ENCODE results near the gene TMC3. TPM values are rescaled to one million over a fixed set of nuclear protein-coding genes. Genes with fewer than 3 reads are reported as not detected.

Gene TMC3
- total and polyA plus RNA-seq, 7 donors, result not detected

DNA sequence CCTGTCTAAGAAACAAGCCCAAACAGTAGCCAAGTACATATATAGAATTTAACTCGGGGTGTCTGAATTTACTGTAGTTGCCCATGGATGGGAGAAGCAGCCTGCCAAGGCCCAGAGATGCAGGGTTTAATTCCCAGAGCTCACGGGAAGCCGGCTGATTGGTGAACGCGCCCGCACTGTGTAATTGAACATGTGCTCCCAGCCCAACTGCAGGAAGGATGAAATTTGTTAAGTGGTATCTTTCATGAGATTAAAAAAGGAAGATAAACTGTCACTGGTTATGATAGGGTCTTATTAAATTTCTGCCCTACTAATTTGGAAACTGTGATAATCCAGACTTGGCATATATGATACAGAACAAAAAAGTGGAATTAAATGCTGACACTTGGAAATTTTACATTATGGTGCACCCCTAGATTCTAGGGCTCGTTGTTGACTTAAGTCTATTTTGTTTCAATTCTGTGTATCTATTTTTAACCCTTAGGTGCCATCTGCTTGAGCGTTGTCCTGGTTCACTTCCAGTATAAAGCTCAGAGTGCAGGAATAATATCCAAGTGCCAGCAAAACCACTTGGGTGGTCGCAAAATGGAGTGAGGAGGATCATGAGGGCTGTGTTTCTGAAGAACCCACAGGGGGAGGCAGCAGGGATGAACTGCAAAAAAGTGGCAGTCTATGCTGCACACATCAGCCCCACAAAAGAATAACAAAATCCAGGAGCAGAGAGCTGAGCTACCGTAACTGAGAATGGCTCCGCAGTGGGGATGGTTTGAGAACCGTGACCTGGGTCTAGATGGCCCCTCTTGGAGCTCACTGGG is 13.8 kb upstream of the TMC3 start:
- Histone ChIP-seq H3K4me3 (no peak overlapping the region), H3K9me3 (no peaks in the 10 kb centered on the region), H3K27me3 (ENCODE audit: insufficient read depth in 3 of 3, low read length in 2 of 3) (peaks cover 0 to 7% (median 0%) of the 10 kb centered on the region in 3 donors), H3K27ac (no peak overlapping the region), H3K4me1 (no peaks in the 10 kb centered on the region), H3K36me3 (ENCODE audit: insufficient read depth in 1 of 2, low read depth in 1 of 2) (no peaks in the 10 kb centered on the region)
- ATAC-seq (no peak), DNase-seq (no peak)
- TF ChIP-seq, protein P1, sequence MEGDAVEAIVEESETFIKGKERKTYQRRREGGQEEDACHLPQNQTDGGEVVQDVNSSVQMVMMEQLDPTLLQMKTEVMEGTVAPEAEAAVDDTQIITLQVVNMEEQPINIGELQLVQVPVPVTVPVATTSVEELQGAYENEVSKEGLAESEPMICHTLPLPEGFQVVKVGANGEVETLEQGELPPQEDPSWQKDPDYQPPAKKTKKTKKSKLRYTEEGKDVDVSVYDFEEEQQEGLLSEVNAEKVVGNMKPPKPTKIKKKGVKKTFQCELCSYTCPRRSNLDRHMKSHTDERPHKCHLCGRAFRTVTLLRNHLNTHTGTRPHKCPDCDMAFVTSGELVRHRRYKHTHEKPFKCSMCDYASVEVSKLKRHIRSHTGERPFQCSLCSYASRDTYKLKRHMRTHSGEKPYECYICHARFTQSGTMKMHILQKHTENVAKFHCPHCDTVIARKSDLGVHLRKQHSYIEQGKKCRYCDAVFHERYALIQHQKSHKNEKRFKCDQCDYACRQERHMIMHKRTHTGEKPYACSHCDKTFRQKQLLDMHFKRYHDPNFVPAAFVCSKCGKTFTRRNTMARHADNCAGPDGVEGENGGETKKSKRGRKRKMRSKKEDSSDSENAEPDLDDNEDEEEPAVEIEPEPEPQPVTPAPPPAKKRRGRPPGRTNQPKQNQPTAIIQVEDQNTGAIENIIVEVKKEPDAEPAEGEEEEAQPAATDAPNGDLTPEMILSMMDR (IDR thresholded peaks at IDR 0.05), result no peak
- intact Hi-C loops (cut with DNase I), result no loop called here
- 44 to 54% (median 47%) methylated on average over 12 of the region's 12 CpGs for WGBS, 3 donors

GRCh38 chr15:81386947-81387346 is 12.9 kb upstream of the TMC3 start:
- Histone ChIP-seq H3K4me1 (no peaks in the 10 kb centered on the region), H3K27me3 (ENCODE audit: insufficient read depth in 3 of 3, low read length in 2 of 3) (peaks cover 0 to 7% (median 0%) of the 10 kb centered on the region in 3 donors), H3K36me3 (ENCODE audit: insufficient read depth in 1 of 2, low read depth in 1 of 2) (no peaks in the 10 kb centered on the region), H3K9me3 (no peaks in the 10 kb centered on the region), H3K4me3 (no peak overlapping the region), H3K27ac (no peak overlapping the region)
- TF ChIP-seq, protein P1 (IDR thresholded peaks at IDR 0.05), result no peak
- ATAC-seq (no peak), DNase-seq (no peak)
- 68 to 75% (median 73%) methylated on average over 2 of the region's 2 CpGs for WGBS, 3 donors
- intact Hi-C loops (cut with DNase I), result no loop called here

GRCh38 chr15:81385721-81386076 is 11.7 kb upstream of the TMC3 start:
- DNase-seq (no peak), ATAC-seq (no peak)
- H3K4me3 ChIP-seq, result no peak overlapping the region
- H3K36me3 ChIP-seq (ENCODE audit: insufficient read depth in 1 of 2, low read depth in 1 of 2), result no peaks in the 10 kb centered on the region
- no peaks in the 10 kb centered on the region for H3K4me1 ChIP-seq
- 95 to 97% (median 96%) methylated on average over 4 of the region's 4 CpGs for WGBS, 3 donors
- TF ChIP-seq, protein P1 (IDR thresholded peaks at IDR 0.05), result no peak
- H3K27ac ChIP-seq, result no peak overlapping the region
- intact Hi-C loops (cut with DNase I), result no loop called here
- peaks cover 0 to 7% (median 0%) of the 10 kb centered on the region in 3 donors for H3K27me3 ChIP-seq (ENCODE audit: insufficient read depth in 3 of 3, low read length in 2 of 3)
- no peaks in the 10 kb centered on the region for H3K9me3 ChIP-seq

DNA sequence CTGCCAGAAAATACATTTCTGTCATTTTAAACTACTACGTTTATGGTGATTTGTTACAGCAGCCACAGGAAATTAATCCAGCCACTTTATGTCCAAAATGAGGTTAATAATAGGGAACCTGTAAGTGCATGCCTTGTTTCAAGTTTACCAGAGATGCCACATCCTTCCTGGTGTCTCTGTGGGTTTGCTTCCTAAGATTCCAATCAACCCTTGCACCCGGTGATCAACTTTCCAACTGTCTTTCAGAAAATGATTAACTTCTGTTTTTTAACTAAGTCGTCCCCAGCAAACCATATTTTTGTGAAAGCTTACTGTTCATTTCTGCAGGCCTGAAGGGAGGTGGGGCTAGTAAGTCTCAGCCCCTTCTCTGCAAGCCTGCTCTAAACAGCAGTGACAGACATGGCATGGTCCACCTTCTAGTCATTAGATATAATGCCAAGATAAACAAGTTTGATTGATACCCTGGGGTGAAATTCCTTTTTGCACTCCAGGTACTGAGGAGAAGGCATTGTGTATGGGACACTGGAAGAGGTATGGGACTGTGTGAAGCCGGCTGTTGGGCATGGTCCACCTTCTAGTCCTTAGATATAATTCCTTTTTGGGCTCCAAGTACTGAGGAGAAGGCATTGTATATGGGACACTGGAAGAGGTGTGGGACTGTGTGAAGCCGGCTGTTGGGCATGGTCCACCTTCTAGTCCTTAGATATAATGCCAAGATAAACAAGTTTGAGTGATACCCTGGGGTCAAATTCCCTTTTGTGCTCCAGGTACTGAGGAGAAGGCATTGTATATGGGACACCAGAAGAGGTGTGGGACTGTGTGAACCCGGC is 11.1 kb upstream of the TMC3 start:
- no peak overlapping the region for H3K4me3 ChIP-seq
- H3K4me1 ChIP-seq, result no peaks in the 10 kb centered on the region
- H3K27me3 ChIP-seq (ENCODE audit: insufficient read depth in 3 of 3, low read length in 2 of 3), result peaks cover 0 to 7% (median 1%) of the 10 kb centered on the region in 3 donors
- TF ChIP-seq, protein P1 (IDR thresholded peaks at IDR 0.05), result no peak
- DNase-seq, result no peak
- intact Hi-C loops (cut with DNase I), result no loop called here
- no peak overlapping the region for H3K27ac ChIP-seq
- WGBS, 3 donors, result 86 to 88% (median 87%) methylated on average over 6 of the region's 6 CpGs
- no peak for ATAC-seq
- H3K36me3 ChIP-seq (ENCODE audit: insufficient read depth in 1 of 2, low read depth in 1 of 2), result no peaks in the 10 kb centered on the region
- H3K9me3 ChIP-seq, result no peaks in the 10 kb centered on the region
